Posterior cingulate gyrus (tissue), 11 donors: ENCODE data around the gene PTPRG.

Experiments
- DNase-seq, 10 donors: peaks; one replicate each; pipeline versions ENCODE4 v3.0.0 to v3.0.0-alpha.2; 2020 to 2021; ENCODE audit warnings: mixed read lengths in 3 of 10
- intact Hi-C: fragments of 100-400 bp; cut with DNase I; formaldehyde crosslinking; loops from one replicate; pipeline ENCODE4 v1.15.1; 2023

Gene PTPRG

GRCh38 chr3:61974662-61975061 is 413.3 kb downstream of the PTPRG start:
- DNase-seq: no peak
- intact Hi-C loops: no loop called here

- no peak for DNase-seq
- intact Hi-C loops: no loop called here
These were observed 413.8 kb downstream of the PTPRG start for GRCh38 chr3:61975199-61975598.

GRCh38 chr3:61975936-61976335 is 414.6 kb downstream of the PTPRG start:
- DNase-seq: no peak
- intact Hi-C loops: no loop called here

- intact Hi-C loops: no loop called here
- no peak for DNase-seq
These were observed 417.4 kb downstream of the PTPRG start for GRCh38 chr3:61978460-61979419.

GRCh38 chr3:61979638-61980037 is 418.3 kb downstream of the PTPRG start:
- intact Hi-C loops: no loop called here
- DNase-seq: no peak

- DNase-seq: no peak
- intact Hi-C loops: no loop called here
These were observed 418.7 kb downstream of the PTPRG start for GRCh38 chr3:61980041-61980440.

- intact Hi-C loops: no loop called here
- no peak for DNase-seq
These were observed 419.7 kb downstream of the PTPRG start for GRCh38 chr3:61981060-61981459.

- no peak for DNase-seq
- intact Hi-C loops: no loop called here
These were observed 422.1 kb downstream of the PTPRG start for GRCh38 chr3:61983479-61983878.

GRCh38 chr3:61985020-61985419 is 423.6 kb downstream of the PTPRG start:
- DNase-seq: no peak
- intact Hi-C loops: no loop called here

- no peak for DNase-seq
These were observed 425.1 kb downstream of the PTPRG start for GRCh38 chr3:61986473-61986872.

GRCh38 chr3:61989681-61990080 is 428.3 kb downstream of the PTPRG start:
- no peak for DNase-seq
- intact Hi-C loops: no loop called here

More at GRCh38 chr3:61986473-61986872, 425.1 kb downstream of the PTPRG start:
- intact Hi-C loops: no loop called here

- intact Hi-C loops: no loop called here
These were observed 429.1 kb downstream of the PTPRG start for GRCh38 chr3:61990327-61991027.

GRCh38 chr3:61991706-61992105 is 430.3 kb downstream of the PTPRG start:
- no peak for DNase-seq
- intact Hi-C loops: no loop called here

More at GRCh38 chr3:61990327-61991027, 429.1 kb downstream of the PTPRG start:
- DNase-seq: no peak

GRCh38 chr3:61996366-61996765 is 435.0 kb downstream of the PTPRG start:
- DNase-seq: no peak
- intact Hi-C loops: no loop called here

GRCh38 chr3:61997101-61997500 is 435.7 kb downstream of the PTPRG start:
- DNase-seq: no peak
- intact Hi-C loops: no loop called here

GRCh38 chr3:62003835-62004234 is 442.5 kb downstream of the PTPRG start:
- no peak for DNase-seq
- intact Hi-C loops: no loop called here

- intact Hi-C loops: no loop called here
- no peak for DNase-seq
These were observed 445.7 kb downstream of the PTPRG start for GRCh38 chr3:62007036-62007435.

GRCh38 chr3:62010989-62011388 is 449.6 kb downstream of the PTPRG start:
- intact Hi-C loops: no loop called here
- DNase-seq: no peak

- DNase-seq: no peak
- intact Hi-C loops: no loop called here
These were observed 450.3 kb downstream of the PTPRG start for GRCh38 chr3:62011666-62012065.

GRCh38 chr3:62013951-62014350 is 452.6 kb downstream of the PTPRG start:
- DNase-seq: no peak
- intact Hi-C loops: no loop called here

GRCh38 chr3:62015111-62015510 is 453.7 kb downstream of the PTPRG start:
- DNase-seq: no peak
- intact Hi-C loops: no loop called here

GRCh38 chr3:62019906-62020305 is 458.5 kb downstream of the PTPRG start:
- intact Hi-C loops: no loop called here
- DNase-seq: no peak
